IPS-11a (cell line): Measurements from ENCODE around the gene CHSY1.
"Not testable (repeated sequence)": the region's sequence is repeated elsewhere in the genome, so short reads cannot be mapped to it uniquely, and the experiment has no call there.

Experiments
- H3K4me3 ChIP-seq: one replicate; pipeline ENCODE4 v1.5.1; 2013; ENCODE audit warnings: low read depth, low read length, control low read depth

Gene CHSY1

DNA sequence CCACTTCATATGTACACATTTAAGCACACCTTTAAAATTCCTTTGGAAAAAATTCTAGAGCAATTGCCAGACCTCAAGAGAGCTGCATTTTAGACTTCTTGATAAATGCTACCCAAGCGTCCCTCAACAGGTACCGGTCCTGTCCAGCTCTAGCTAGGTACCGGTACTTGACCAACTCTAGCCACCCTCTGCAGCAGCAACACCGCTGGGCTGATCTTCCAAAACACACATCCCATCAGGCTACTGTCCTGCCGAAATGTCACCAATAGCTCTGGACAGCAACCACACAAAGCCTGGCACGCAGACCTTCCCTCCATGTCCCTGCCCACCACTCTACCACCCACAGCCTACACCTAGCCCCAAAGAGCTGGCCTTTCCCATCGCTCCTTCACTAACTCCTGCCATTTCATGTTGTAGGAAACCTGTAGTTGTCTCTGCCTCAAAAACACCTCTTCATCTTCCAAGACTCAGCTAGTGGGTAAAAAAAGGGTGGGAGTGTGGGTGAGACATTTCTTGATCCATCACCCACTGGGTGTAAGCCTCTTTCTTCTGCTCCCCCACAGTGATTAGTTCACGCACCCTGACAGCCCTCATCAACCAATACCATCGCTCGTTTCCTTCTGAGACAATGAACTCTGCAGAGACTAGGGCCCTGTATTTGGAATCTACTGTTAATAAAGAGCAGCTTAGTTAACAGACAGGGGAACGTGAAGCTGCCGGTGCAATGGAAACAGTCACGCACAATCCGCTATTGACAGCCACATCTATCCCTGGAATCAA is 6.8 kb downstream of the CHSY1 start:
- no peak overlapping the region for H3K4me3 ChIP-seq

DNA sequence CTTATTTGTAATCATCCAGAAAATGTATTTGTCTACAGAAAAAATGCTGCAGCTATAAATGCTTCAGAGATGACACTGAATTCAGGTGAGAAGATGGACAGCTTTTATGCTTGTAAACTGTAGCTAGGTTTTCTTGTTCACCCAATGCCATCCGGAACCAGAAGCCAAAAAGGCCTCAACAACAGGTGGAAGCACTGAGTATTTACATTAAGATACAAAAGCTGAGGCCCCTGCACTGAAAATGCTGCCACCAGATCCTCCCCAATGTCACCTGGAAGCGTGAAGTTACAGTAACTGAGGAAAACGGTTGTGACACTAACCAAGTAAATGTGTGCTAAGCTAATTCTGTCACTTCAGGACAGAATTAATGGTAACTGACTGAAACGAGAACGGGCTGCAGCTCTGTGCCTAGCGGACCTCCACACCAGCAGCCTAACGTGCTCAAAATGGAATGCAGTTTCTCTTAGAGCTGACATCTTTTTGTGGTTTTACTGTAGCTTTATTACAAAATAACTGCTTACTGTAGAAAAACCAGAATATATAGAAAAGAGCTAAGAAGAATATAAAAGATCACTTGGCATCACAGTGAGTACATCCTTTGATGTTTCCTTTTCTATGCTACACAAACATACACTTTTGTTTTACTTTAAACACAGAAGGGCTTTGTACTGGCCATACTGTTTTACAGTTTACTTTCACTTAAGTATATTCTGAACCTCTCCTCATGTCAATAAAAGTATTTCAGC is 7.6 kb downstream of the CHSY1 start:
- no peak overlapping the region for H3K4me3 ChIP-seq

DNA sequence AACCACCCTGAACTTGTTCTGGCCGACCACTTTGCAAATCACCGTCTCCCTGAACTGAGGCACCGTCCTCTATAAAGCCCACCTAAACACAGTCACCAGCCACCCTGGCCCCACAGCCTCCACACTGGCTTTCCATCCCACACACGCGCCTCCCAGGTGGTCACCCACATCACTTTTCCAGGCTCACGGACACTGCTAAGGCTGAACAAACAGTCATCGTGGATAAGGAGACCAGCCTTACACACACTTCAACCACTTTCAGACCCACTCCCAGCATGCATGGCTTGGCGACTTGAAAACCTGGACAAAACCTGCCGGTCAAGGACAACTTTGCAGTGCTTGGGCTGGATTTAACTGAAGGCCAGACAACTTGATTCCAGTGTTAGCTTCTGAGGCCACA is 8.4 kb downstream of the CHSY1 start:
- H3K4me3 ChIP-seq: no peak overlapping the region

DNA sequence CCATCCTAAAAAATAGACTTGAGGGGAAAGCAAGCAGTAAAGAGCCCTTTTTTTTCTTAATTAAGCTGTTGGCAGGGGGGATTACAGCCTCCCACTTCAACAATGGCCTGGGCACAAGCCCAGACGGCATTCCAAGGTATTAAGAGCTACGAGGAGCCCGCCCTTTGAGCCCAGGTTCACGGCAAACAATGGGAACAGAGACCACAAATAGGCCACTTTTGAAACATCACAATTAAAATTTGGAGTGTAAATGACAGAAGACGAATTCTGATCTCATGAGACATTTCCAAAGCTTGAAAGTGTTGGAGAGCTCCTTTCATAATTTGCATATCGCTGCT is 8.9 kb downstream of the CHSY1 start:
- H3K4me3 ChIP-seq: no peak overlapping the region

DNA sequence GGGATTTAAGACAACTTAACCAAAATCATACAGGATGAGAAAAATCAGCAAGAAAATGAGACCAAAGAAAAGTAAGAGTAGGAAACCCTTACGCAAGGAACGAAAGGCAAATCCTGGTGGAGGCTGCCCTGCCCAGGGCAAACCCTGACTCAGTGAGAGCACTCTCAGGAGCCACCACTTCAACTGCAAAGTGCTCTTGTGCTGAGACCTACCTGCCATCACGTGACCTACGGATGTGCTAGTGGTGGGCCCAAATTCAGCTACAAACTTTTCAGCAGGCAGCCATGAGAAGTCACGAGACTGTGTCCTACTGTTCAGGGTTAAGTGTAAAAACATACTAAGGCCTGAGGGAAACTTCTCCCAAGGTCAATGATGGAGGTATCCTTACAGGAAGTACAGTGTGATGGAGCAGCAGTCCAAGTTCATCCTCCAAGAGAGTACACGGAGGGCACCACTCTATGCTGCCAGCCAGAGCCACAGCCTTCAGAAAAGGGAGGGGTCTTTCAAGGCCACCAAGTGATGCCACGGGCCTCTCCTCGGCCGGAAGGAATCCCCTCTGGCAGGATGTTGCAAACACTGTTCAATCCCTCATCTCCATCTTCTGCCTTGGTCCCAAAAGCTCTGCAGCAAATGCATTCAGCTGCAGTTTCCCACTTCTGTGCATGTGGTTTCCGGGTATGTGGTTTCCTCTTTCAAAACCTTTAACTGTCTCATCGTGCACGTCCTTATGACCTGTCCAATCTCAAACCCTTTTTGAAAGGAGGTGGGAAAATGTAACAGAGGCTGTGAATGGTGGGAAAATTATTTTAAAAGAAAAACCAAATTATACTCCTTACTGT is 9.5 kb downstream of the CHSY1 start:
- H3K4me3 ChIP-seq: no peak overlapping the region

DNA sequence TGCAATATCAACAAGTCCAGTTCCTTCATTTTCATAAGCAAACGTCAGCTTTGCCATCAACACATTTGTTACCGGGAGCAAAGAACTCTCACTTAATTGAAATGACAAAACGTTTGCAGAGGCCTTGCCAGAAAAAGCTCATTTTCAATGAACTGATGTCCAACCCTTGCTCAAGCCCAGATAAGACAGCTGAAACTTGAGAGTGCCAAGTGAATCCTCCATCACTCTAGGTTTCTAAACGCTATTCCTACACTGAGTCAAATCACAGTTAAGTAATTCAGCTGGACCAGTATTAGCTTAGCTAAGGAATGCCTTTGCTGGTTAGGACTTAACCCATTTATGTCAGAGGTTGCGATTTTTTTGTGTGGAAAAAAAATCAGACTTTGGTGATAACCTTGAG is 11.5 kb downstream of the CHSY1 start:
- H3K4me3 ChIP-seq: no peak overlapping the region

DNA sequence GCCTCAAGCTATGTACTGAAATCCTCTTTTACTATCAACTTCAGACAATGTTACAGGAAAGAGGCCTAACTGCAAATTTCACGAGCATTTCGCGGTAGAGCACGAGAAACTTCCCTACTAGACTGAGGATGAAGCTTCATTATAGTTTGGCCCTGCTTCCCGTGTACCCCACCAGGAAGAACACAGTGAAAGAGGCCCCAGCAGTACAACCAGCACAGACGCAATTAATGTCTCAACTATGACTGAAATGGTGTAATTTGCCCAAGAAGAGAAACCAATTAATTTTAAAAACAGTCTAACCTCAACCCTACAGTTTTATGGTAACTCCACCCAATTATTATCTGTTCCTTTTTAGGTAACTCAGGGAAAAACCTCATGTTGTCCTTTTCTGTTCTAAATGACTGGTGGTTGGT is 12.1 kb downstream of the CHSY1 start:
- no peak overlapping the region for H3K4me3 ChIP-seq

DNA sequence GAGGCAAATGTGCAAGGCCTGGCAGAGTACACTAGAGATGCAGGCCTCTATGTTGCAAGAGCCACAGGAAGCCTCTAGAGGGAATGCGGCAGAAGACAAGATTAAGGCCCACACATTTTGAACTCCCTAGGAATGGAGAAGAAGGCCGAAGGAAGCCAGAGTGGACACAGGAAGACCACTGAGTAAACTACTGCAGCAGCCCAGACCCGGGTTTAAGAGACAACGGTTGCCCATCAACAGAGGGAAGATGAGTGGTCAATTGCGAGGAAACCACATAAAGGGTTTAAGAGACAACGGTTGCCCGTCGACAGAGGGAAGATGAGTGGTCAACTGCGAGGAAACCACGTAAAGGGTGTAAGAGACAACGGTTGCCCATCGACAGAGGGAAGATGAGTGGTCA is 14.6 kb downstream of the CHSY1 start:
- no peak overlapping the region for H3K4me3 ChIP-seq

DNA sequence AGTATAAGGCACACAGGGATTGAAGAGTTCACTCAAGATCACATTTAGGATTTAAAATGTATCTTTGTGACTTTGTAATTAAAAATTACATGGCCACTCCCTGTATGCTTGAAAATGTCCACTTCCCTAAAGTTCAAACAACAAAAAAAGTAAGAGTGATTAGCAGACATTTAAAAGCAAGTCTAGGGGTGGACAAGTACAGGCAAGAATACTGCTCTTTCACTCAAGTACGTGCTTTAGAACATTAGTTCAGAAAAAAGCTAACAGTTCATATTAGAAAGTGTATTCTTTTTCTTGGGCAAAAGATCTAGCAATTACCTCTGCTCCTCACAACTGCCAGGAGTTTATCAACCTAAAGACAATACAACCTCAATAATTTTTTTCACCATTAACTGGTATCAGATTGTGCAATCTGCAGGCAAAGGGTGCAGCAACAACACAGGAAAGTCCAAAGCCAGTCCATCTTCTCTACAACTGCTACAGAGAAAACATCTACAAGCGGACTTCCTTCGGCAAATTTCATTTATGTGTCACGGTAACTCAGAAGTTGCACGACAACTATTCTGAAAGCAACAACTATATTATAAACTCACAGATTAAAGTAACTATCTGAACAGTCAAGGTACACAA is 18.1 kb downstream of the CHSY1 start:
- H3K4me3 ChIP-seq: no peak overlapping the region

DNA sequence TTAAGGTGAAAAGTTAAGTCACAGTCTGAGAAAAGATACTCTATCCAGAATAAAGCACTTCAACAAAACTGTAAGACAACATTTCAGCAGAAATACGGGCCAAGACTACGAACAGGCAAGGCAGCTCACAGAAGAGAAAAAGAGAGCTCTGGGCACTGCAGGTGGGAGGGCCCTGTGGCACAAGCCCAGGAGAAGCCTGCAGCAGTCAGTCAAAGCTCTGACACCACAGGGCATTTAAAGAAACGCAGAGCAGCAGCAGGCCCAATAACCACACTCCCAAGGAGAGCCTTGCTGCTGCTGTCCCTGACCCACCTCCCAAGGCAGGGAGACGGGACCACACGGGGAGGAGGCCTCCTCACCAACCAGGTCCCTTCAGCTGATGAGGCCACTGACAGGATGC is 19.2 kb downstream of the CHSY1 start:
- H3K4me3 ChIP-seq: no peak overlapping the region

DNA sequence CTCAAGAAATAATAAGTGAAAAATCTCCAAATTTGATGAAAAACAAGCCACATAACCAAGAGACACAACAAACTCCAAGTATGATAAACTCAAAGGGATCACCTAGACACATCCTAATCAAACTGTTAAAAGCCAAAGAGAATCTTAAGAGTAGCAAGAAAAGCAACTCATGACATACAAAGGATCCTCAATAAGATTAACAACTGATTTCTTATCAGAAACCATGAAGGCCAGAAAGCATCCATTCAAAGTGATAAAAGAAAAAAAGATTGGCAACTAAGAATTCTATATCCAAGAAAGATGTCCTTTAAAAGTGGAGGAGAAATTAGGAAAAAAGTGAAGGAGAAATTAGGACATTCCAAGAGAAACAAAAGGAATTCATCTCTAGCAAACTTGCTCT is 23.5 kb downstream of the CHSY1 start:
- no peak overlapping the region for H3K4me3 ChIP-seq

DNA sequence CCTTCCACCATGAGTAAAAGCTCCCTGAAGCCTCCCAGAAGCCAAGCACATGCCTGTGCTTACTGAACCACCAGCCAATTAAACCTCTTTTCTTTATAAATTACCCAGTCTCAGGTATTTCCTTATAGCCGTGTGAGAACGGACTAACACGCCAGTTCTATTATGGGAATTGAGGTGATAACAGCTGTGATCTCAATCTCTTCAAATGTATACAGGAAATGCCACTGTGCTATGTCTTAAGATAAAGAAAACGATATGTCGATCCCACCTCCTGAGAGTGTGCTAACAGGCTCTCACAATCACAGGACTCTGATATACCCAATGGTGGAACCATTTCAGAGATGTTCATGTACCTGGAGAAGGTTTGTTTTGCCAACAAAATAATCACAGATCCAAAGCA is 26.2 kb downstream of the CHSY1 start:
- H3K4me3 ChIP-seq: no peak overlapping the region

DNA sequence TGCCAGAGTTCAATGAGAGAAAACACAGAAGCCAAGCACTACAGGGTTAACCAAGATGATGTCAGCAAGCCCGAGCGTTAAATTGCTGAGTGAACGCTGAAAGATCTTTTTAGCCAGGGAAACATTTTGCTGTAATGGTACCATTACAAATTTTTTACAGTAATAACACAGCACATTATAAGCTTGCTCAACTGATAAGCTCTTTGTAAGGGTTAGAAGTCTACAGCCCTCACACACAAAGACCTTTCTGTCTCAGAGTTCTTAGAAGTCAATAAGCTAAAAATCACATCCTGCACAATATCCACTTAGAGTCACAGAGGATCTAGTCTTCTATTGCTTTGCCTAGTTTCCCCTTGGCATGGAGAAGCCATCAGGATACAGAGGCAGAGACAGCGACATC is 29.9 kb downstream of the CHSY1 start:
- H3K4me3 ChIP-seq: no peak overlapping the region

DNA sequence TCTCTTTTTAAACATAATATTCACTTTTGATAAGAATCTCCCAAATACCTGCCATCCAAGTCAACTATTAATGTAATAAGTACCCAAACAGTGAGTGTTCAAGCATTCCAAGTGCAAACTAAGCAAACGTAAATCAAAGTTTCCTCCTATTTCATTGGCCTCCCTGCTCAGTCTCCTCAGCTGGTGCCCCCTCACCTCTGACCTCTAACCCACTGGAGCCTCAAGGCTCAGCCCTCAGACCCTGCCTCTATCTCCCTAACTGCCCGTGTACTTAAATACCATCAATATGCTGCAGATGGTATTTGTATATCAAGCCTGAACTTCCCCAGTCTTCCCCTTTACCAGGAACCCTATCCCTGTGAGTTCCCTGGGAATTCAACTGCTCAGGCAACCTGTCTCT is 31.8 kb downstream of the CHSY1 start:
- no peak overlapping the region for H3K4me3 ChIP-seq

DNA sequence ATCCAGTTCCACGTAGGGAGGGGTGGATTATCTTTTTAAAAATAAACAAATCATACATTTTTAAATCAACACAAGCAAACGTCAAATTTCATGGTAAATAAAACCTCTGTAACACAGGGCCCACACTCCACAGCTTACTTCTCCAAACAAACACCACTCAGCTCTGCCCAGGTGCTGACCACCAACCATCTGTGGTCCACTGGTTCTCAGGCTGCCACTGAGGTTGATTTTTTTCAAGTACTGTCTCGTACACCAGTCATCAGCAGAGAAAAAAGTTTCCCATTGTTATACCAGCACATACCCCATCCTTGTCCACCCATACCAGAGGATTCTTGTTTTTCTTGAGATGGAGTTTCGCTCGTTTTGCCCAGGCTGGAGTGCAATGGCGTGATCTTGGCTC is 32.4 kb downstream of the CHSY1 start:
- no peak overlapping the region for H3K4me3 ChIP-seq

DNA sequence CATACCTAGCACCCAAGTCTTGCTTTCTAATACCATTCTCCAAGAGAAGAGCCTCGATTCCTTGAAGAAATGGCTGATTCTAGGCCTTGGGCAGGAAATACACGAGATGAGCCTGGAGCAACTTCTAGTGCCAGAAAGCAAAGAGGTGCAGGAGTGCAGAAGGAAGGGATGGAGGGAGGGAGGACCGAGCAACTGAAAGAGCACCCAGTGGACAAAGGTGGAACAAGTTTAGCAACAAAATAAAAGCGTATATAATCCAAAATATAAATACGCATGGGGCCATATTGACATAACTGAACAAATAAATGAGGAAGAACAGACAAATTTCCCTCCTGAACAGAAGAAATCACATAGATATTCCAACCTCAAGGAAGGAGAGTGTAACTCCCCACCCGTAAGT is 34.4 kb downstream of the CHSY1 start:
- H3K4me3 ChIP-seq: no peak overlapping the region

DNA sequence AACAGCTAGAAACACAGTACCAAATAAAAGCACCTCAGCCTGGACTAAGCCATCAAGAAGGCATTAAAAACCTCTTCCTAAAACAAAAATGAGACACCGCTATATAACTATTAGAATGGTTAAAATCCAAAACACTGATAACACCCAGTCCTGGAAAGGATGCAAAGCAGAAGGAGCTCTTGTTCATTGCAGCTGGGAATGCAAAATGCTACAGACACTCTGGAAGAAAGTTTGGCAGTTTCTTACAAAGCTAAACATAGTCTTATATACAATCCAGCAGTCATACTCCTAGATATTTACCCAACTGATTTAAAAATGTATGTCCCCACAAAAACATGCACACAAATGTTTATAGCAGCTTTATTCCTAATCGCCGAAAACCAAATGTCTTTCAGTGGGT is 35.7 kb downstream of the CHSY1 start:
- no peak overlapping the region for H3K4me3 ChIP-seq

DNA sequence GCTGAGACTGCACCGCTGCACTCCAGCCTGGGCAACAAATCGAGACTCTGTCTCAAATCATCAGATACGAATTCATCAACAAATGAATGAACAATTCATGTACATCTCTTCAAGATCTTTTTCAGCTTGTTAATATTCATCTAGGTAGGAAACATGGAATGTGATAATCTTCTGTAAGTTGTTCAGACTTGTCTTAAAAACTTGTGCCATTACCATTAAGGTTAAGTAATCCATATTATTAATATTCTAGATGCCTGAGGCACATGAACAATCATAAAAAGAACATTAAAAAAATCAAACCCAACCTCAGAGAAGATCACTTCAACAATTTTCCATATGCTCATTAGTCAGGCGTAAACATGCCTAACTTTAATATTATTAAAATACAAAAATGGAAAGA is 36.2 kb downstream of the CHSY1 start:
- no peak overlapping the region for H3K4me3 ChIP-seq

DNA sequence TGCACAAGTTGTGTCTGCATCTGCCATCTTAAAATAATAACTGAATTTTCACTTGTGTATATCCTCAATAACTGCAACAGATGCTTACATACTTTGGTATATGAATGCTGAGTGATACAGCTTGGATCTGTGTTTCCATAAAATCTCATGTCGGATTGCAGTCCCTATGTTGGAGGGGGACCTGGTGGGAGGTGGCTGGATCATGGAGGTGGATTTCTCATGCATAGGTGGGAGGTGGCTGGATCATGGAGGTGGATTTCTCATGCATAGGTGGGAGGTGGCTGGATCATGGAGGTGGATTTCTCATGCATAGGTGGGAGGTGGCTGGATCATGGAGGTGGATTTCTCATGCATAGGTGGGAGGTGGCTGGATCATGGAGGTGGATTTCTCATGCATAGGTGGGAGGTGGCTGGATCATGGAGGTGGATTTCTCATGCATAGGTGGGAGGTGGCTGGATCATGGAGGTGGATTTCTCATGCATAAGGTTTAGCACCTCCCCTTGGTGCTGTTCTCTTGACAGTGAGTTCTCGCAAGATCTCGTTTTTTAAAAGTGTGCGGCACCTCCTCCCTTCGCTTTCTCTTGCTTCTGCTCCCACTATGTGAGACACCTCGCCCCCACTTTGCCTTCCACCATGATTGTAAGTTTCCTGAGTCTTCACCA is 37.3 kb downstream of the CHSY1 start:
- not testable (repeated sequence) for H3K4me3 ChIP-seq

DNA sequence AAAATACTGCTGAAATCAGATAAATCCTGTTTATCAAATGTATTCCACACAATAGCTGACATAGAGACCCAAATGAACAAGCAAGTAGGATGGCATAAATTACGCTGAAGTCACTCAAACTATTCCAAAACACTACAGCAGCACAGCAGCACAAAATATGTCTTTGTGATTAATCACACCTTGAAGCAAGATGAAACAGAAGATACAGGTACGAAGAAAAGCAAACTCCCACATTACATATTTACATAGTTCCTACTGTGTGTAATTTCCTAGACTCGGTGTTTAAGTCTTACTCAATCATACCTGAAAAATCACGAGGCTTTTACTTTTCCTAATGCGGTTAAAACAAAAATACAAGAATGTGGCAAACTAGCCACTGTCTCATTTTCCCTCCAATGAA is 38.3 kb downstream of the CHSY1 start:
- H3K4me3 ChIP-seq: no peak overlapping the region

DNA sequence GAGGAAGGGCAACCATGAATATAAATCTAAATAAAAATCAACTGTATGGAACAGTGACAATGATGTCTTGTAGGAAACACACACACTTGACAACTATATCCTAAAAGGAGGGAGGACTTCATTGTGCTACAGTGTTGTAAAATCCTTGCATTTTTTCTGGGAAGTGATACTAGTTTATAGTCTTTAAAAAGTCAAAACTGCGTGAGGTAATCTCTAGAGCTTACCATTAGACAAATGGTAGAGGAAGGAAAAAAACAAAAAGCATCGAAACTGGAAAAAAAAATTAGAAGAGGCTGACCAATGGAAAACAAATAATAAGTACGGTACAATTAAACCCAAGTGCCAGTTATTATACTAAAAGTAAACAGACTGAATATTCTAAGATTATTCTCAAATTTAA is 38.7 kb downstream of the CHSY1 start:
- no peak overlapping the region for H3K4me3 ChIP-seq
